Measurements from ENCODE around the gene DHX16. TPM values are rescaled to one million over a fixed set of nuclear protein-coding genes. Genes with fewer than 3 reads are reported as not detected.

DHX16 gene
- total and polyA plus RNA-seq, 2 experiments from 2014 or later: 16.0 to 31.3 TPM

DNA sequence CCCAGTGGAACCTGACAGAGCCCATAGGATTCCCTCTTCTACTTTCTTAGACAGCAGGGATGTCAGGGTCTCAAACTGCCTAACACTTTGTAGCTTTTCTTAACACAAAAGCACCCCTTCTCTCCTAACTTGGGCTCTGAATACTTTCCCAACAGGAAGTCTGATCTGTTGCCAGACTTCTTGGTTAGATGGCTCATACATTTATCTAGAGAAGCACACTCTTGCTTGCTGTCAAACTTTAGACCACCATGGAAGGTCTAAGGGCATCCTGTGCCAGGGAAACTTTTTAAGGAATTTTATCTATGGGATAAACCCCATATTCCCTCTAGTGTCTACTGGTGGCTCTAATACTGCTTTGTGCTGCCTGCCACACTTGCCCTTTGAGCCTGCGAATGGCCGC is 29.1 kb downstream of the DHX16 start:
- H3K9me3 Mint-ChIP-seq: no peaks in the 10 kb centered on the region
- Histone ChIP-seq H3K4me1 (ENCODE audit: insufficient read depth) (peaks cover 17% of the 10 kb centered on the region), H3K4me3 (no peak overlapping the region), H3F3A (replicated peaks; ENCODE audit: low read depth) (no peaks in the 10 kb centered on the region), H3K79me2 (replicated peaks; ENCODE audit: insufficient read depth) (peaks cover 28% of the 10 kb centered on the region), H2AFZ (no peak overlapping the region), H3K27ac (ENCODE audit: low read depth) (no peak overlapping the region), H4K20me1 (replicated peaks; ENCODE audit: insufficient read depth) (peaks cover 9% of the 10 kb centered on the region; the same call in 1 of the 2 replicates), H3K36me3 (ENCODE audit: insufficient read depth) (peaks cover 4% of the 10 kb centered on the region; the same call in 1 of the 2 replicates), H3K27me3 (ENCODE audit: insufficient read depth) (no peaks in the 10 kb centered on the region), H3K4me2 (no peak overlapping the region), H3K9me2 (ENCODE audit: insufficient read depth) (no peaks in the 10 kb centered on the region)
- ATAC-seq: no peak
- no peak overlapping the region for H3K27ac Mint-ChIP-seq
- H3K4me3 Mint-ChIP-seq: no peak overlapping the region
- DNase-seq (ENCODE audit: low spot score): no peak
- peaks cover 16% of the 10 kb centered on the region for H3K4me1 Mint-ChIP-seq
- peaks cover 42% of the 10 kb centered on the region for H3K36me3 Mint-ChIP-seq (ENCODE audit: low read depth)
- peaks cover 12% of the 10 kb centered on the region for H3K27me3 Mint-ChIP-seq (ENCODE audit: insufficient read depth, low read depth, poor library complexity)
- TF ChIP-seq, protein P1, sequence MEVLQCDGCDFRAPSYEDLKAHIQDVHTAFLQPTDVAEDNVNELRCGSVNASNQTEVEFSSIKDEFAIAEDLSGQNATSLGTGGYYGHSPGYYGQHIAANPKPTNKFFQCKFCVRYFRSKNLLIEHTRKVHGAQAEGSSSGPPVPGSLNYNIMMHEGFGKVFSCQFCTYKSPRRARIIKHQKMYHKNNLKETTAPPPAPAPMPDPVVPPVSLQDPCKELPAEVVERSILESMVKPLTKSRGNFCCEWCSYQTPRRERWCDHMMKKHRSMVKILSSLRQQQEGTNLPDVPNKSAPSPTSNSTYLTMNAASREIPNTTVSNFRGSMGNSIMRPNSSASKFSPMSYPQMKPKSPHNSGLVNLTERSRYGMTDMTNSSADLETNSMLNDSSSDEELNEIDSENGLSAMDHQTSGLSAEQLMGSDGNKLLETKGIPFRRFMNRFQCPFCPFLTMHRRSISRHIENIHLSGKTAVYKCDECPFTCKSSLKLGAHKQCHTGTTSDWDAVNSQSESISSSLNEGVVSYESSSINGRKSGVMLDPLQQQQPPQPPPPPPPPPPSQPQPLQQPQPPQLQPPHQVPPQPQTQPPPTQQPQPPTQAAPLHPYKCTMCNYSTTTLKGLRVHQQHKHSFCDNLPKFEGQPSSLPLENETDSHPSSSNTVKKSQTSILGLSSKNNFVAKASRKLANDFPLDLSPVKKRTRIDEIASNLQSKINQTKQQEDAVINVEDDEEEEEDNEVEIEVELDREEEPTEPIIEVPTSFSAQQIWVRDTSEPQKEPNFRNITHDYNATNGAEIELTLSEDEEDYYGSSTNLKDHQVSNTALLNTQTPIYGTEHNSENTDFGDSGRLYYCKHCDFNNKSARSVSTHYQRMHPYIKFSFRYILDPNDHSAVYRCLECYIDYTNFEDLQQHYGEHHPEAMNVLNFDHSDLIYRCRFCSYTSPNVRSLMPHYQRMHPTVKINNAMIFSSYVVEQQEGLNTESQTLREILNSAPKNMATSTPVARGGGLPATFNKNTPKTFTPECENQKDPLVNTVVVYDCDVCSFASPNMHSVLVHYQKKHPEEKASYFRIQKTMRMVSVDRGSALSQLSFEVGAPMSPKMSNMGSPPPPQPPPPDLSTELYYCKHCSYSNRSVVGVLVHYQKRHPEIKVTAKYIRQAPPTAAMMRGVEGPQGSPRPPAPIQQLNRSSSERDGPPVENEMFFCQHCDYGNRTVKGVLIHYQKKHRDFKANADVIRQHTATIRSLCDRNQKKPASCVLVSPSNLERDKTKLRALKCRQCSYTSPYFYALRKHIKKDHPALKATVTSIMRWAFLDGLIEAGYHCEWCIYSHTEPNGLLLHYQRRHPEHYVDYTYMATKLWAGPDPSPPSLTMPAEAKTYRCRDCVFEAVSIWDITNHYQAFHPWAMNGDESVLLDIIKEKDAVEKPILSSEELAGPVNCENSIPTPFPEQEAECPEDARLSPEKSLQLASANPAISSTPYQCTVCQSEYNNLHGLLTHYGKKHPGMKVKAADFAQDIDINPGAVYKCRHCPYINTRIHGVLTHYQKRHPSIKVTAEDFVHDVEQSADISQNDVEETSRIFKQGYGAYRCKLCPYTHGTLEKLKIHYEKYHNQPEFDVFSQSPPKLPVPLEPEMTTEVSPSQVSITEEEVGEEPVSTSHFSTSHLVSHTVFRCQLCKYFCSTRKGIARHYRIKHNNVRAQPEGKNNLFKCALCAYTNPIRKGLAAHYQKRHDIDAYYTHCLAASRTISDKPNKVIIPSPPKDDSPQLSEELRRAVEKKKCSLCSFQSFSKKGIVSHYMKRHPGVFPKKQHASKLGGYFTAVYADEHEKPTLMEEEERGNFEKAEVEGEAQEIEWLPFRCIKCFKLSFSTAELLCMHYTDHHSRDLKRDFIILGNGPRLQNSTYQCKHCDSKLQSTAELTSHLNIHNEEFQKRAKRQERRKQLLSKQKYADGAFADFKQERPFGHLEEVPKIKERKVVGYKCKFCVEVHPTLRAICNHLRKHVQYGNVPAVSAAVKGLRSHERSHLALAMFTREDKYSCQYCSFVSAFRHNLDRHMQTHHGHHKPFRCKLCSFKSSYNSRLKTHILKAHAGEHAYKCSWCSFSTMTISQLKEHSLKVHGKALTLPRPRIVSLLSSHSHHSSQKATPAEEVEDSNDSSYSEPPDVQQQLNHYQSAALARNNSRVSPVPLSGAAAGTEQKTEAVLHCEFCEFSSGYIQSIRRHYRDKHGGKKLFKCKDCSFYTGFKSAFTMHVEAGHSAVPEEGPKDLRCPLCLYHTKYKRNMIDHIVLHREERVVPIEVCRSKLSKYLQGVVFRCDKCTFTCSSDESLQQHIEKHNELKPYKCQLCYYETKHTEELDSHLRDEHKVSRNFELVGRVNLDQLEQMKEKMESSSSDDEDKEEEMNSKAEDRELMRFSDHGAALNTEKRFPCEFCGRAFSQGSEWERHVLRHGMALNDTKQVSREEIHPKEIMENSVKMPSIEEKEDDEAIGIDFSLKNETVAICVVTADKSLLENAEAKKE (CRISPR knock-in tag; IDR thresholded peaks at IDR 0.05): no peak
- TF ChIP-seq EZH2phosphoT487 (IDR thresholded peaks at IDR 0.05; ENCODE audit: unreplicated experiment): no peak

DNA sequence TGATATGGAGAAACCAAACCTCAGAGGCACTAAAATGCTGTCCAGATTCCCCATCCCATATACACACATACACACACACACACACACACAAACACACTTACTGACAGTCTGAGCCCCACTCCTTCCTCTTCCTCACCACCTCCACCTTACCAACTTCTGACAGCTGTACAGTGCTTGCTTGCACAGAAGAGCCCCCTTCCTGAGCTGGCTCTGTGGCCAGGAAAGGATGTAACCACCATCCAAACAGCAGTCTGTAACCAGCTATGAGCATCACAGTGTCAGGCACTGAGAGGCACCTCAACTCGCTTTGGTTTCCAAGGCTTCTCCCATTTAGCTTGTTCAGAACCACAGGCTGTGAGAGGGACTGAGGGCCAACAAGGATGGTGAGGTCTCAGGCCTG is 31.8 kb downstream of the DHX16 start:
- peaks cover 5% of the 10 kb centered on the region; the same call in 1 of the 2 replicates for H3K4me1 ChIP-seq (ENCODE audit: insufficient read depth)
- Mint-ChIP-seq H3K4me1 (peaks cover 4% of the 10 kb centered on the region), H3K27ac (no peak overlapping the region), H3K36me3 (ENCODE audit: low read depth) (peaks cover 48% of the 10 kb centered on the region), H3K4me3 (no peak overlapping the region), H3K27me3 (ENCODE audit: insufficient read depth, low read depth, poor library complexity) (peaks cover 7% of the 10 kb centered on the region), H3K9me3 (no peaks in the 10 kb centered on the region)
- H3K4me2 ChIP-seq: no peak overlapping the region
- no peaks in the 10 kb centered on the region for H3F3A ChIP-seq (replicated peaks; ENCODE audit: low read depth)
- peaks cover 12% of the 10 kb centered on the region for H3K79me2 ChIP-seq (replicated peaks; ENCODE audit: insufficient read depth)
- H2AFZ ChIP-seq: no peak overlapping the region
- DNase-seq (ENCODE audit: low spot score) (no peak), ATAC-seq (no peak)
- H3K9me2 ChIP-seq (ENCODE audit: insufficient read depth): no peaks in the 10 kb centered on the region
- H3K27me3 ChIP-seq (ENCODE audit: insufficient read depth): no peaks in the 10 kb centered on the region
- no peak overlapping the region for H3K27ac ChIP-seq (ENCODE audit: low read depth)
- peaks cover 5% of the 10 kb centered on the region; the same call in 1 of the 2 replicates for H4K20me1 ChIP-seq (replicated peaks; ENCODE audit: insufficient read depth)
- H3K4me3 ChIP-seq: no peak overlapping the region
- H3K36me3 ChIP-seq (ENCODE audit: insufficient read depth): peaks cover 4% of the 10 kb centered on the region; the same call in 1 of the 2 replicates
- TF ChIP-seq JUNB (IDR thresholded peaks at IDR 0.05; ENCODE audit: unreplicated experiment) (no peak), NANOG (IDR thresholded peaks at IDR 0.05; ENCODE audit: borderline replicate concordance) (no peak), CREB1 (CRISPR knock-in tag; IDR thresholded peaks at IDR 0.05; ENCODE audit: low read depth) (no peak), STAT1 (IDR thresholded peaks at IDR 0.05; ENCODE audit: unreplicated experiment) (no peak), EZH2phosphoT487 (IDR thresholded peaks at IDR 0.05; ENCODE audit: unreplicated experiment) (no peak)
- TF ChIP-seq, protein P2, sequence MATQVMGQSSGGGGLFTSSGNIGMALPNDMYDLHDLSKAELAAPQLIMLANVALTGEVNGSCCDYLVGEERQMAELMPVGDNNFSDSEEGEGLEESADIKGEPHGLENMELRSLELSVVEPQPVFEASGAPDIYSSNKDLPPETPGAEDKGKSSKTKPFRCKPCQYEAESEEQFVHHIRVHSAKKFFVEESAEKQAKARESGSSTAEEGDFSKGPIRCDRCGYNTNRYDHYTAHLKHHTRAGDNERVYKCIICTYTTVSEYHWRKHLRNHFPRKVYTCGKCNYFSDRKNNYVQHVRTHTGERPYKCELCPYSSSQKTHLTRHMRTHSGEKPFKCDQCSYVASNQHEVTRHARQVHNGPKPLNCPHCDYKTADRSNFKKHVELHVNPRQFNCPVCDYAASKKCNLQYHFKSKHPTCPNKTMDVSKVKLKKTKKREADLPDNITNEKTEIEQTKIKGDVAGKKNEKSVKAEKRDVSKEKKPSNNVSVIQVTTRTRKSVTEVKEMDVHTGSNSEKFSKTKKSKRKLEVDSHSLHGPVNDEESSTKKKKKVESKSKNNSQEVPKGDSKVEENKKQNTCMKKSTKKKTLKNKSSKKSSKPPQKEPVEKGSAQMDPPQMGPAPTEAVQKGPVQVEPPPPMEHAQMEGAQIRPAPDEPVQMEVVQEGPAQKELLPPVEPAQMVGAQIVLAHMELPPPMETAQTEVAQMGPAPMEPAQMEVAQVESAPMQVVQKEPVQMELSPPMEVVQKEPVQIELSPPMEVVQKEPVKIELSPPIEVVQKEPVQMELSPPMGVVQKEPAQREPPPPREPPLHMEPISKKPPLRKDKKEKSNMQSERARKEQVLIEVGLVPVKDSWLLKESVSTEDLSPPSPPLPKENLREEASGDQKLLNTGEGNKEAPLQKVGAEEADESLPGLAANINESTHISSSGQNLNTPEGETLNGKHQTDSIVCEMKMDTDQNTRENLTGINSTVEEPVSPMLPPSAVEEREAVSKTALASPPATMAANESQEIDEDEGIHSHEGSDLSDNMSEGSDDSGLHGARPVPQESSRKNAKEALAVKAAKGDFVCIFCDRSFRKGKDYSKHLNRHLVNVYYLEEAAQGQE (IDR thresholded peaks at IDR 0.05; ENCODE audit: unreplicated experiment): no peak
- TF ChIP-seq, protein P3, sequence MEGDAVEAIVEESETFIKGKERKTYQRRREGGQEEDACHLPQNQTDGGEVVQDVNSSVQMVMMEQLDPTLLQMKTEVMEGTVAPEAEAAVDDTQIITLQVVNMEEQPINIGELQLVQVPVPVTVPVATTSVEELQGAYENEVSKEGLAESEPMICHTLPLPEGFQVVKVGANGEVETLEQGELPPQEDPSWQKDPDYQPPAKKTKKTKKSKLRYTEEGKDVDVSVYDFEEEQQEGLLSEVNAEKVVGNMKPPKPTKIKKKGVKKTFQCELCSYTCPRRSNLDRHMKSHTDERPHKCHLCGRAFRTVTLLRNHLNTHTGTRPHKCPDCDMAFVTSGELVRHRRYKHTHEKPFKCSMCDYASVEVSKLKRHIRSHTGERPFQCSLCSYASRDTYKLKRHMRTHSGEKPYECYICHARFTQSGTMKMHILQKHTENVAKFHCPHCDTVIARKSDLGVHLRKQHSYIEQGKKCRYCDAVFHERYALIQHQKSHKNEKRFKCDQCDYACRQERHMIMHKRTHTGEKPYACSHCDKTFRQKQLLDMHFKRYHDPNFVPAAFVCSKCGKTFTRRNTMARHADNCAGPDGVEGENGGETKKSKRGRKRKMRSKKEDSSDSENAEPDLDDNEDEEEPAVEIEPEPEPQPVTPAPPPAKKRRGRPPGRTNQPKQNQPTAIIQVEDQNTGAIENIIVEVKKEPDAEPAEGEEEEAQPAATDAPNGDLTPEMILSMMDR (conservative IDR thresholded peaks at IDR 0.05; ENCODE audit: low read depth in 2 of 2): no peak
- TF ChIP-seq, protein P4, sequence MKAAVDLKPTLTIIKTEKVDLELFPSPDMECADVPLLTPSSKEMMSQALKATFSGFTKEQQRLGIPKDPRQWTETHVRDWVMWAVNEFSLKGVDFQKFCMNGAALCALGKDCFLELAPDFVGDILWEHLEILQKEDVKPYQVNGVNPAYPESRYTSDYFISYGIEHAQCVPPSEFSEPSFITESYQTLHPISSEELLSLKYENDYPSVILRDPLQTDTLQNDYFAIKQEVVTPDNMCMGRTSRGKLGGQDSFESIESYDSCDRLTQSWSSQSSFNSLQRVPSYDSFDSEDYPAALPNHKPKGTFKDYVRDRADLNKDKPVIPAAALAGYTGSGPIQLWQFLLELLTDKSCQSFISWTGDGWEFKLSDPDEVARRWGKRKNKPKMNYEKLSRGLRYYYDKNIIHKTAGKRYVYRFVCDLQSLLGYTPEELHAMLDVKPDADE (IDR thresholded peaks at IDR 0.05): no peak

All from GM23338 (cell line).